ENCODE data around the gene TXNDC17. TPM values are rescaled to one million over a fixed set of nuclear protein-coding genes. Genes with fewer than 3 reads are reported as not detected.

Gene TXNDC17
- total RNA-seq, 1 donor from 2014 or later, result 117 TPM

GRCh38 chr17:6666077-6666521, 25.2 kb downstream of the TXNDC17 start:
- H3K27me3 Mint-ChIP-seq (ENCODE audit: low read depth), result peaks cover 46% of the 10 kb centered on the region
- peaks cover 17% of the 10 kb centered on the region for H3K4me1 Mint-ChIP-seq
- DNase-seq (ENCODE audit: low read depth, low spot score), result peak; percentile 65
- H3K4me3 Mint-ChIP-seq, result no peak overlapping the region
- H3K27ac Mint-ChIP-seq (ENCODE audit: unreplicated experiment), result no peak overlapping the region
- TF ChIP-seq CTCF (conservative IDR thresholded peaks at IDR 0.05), result peak; percentile 91
- no peaks in the 10 kb centered on the region for H3K36me3 Mint-ChIP-seq (ENCODE audit: low read depth)
- no peaks in the 10 kb centered on the region for H3K9me3 Mint-ChIP-seq

GRCh38 chr17:6666557-6666956, 25.7 kb downstream of the TXNDC17 start:
- no peak for DNase-seq (ENCODE audit: low read depth, low spot score)
- peaks cover 17% of the 10 kb centered on the region for H3K4me1 Mint-ChIP-seq
- no peaks in the 10 kb centered on the region for H3K36me3 Mint-ChIP-seq (ENCODE audit: low read depth)
- no peak overlapping the region for H3K4me3 Mint-ChIP-seq
- peaks cover 42% of the 10 kb centered on the region for H3K27me3 Mint-ChIP-seq (ENCODE audit: low read depth)
- no peaks in the 10 kb centered on the region for H3K9me3 Mint-ChIP-seq
- no peak overlapping the region for H3K27ac Mint-ChIP-seq (ENCODE audit: unreplicated experiment)
- TF ChIP-seq CTCF (conservative IDR thresholded peaks at IDR 0.05), result no peak

- no peaks in the 10 kb centered on the region for H3K36me3 Mint-ChIP-seq (ENCODE audit: low read depth)
- no peak for DNase-seq (ENCODE audit: low read depth, low spot score)
Measured at GRCh38 chr17:6667516-6667915, 26.7 kb downstream of the TXNDC17 start.

GRCh38 chr17:6668219-6668618, 27.4 kb downstream of the TXNDC17 start:
- DNase-seq (ENCODE audit: low read depth, low spot score), result no peak
- Mint-ChIP-seq H3K4me1 (peaks cover 17% of the 10 kb centered on the region), H3K27me3 (ENCODE audit: low read depth) (peaks cover 29% of the 10 kb centered on the region), H3K27ac (ENCODE audit: unreplicated experiment) (no peak overlapping the region), H3K4me3 (no peak overlapping the region), H3K36me3 (ENCODE audit: low read depth) (no peaks in the 10 kb centered on the region), H3K9me3 (no peaks in the 10 kb centered on the region)
- TF ChIP-seq CTCF (conservative IDR thresholded peaks at IDR 0.05), result no peak

More at GRCh38 chr17:6667516-6667915, 26.7 kb downstream of the TXNDC17 start:
- H3K4me1 Mint-ChIP-seq, result peaks cover 17% of the 10 kb centered on the region
- no peak overlapping the region for H3K4me3 Mint-ChIP-seq
- H3K9me3 Mint-ChIP-seq, result no peaks in the 10 kb centered on the region
- no peak for TF ChIP-seq CTCF (conservative IDR thresholded peaks at IDR 0.05)
- no peak overlapping the region for H3K27ac Mint-ChIP-seq (ENCODE audit: unreplicated experiment)
- peaks cover 34% of the 10 kb centered on the region for H3K27me3 Mint-ChIP-seq (ENCODE audit: low read depth)

- Mint-ChIP-seq H3K36me3 (ENCODE audit: low read depth) (no peaks in the 10 kb centered on the region), H3K4me1 (peaks cover 17% of the 10 kb centered on the region), H3K27ac (ENCODE audit: unreplicated experiment) (no peak overlapping the region), H3K4me3 (no peak overlapping the region), H3K27me3 (ENCODE audit: low read depth) (peaks cover 26% of the 10 kb centered on the region), H3K9me3 (no peaks in the 10 kb centered on the region)
- DNase-seq (ENCODE audit: low read depth, low spot score), result no peak
- no peak for TF ChIP-seq CTCF (conservative IDR thresholded peaks at IDR 0.05)
Measured at GRCh38 chr17:6668727-6669425, 28.0 kb downstream of the TXNDC17 start.
